Activated CD4-positive, alpha-beta T cell treated with anti-CD3 and anti-CD28 coated beads, Interleukin-2, amount 50 U/mL, for 48 hours (primary cell): Measurements from ENCODE around the gene PVALEF.
A peak's percentile ranks its signal among the peaks of the same experiment; 100 is the strongest.
"Not testable (repeated sequence)": the region's sequence is repeated elsewhere in the genome, so short reads cannot be mapped to it uniquely, and the experiment has no call there.

Experiments
- DNase-seq, 2 experiments: peaks; one replicate each; pipeline ENCODE4 v3.0.0-alpha.2; 2020

Gene PVALEF

GRCh38 chr17:81222906-81223761 is 57.8 kb downstream of the PVALEF start, which contains the start of gene CEP131:
Gene CEP131, minus strand, starts transcription at chr17:81222965. Its CDS starts 2,909 bp downstream, at chr17:81220056.
- peak; percentile 100 for DNase-seq

GRCh38 chr17:81223762-81224130 is 58.4 kb downstream of the PVALEF start:
- no peak for DNase-seq

- not testable (repeated sequence) for DNase-seq
These were observed 62.3 kb downstream of the PVALEF start for GRCh38 chr17:81227630-81228029.

GRCh38 chr17:81228420-81228819 is 63.1 kb downstream of the PVALEF start:
- DNase-seq, result no peak

- DNase-seq, result no peak
These were observed 63.7 kb downstream of the PVALEF start for GRCh38 chr17:81228834-81229665.

- no peak for DNase-seq
These were observed 64.3 kb downstream of the PVALEF start for GRCh38 chr17:81229666-81229920.

GRCh38 chr17:81230043-81230820 is 64.9 kb downstream of the PVALEF start:
- peak in 1 of 2 experiments; percentile 27 for DNase-seq

- DNase-seq, result no peak
These were observed 65.9 kb downstream of the PVALEF start for GRCh38 chr17:81231121-81231645.

GRCh38 chr17:81231766-81232581 is 66.7 kb downstream of the PVALEF start:
- no peak for DNase-seq
